HEK293 (cell line): ENCODE results near the gene DNAJC22.

Experiments used
- AEBP2 ChIP-seq: fragments of 450-650 bp; formaldehyde crosslinking; IDR thresholded peaks from 2 replicates; pipeline ENCODE4 v1.5.1; 2016; ENCODE audit warnings: missing biosample characterization, missing genetic modification characterization, borderline replicate concordance
- BCL6B ChIP-seq: fragments of 450-650 bp; formaldehyde crosslinking; IDR thresholded peaks from 2 replicates; pipeline ENCODE4 v1.5.1; 2017; ENCODE audit warnings: missing biosample characterization, missing genetic modification characterization
- GLI2 ChIP-seq: fragments of 450-650 bp; formaldehyde crosslinking; IDR thresholded peaks from 2 replicates; pipeline ENCODE4; 2017; ENCODE audit warnings: missing biosample characterization, missing genetic modification characterization, low read depth, borderline replicate concordance
- MYNN ChIP-seq: fragments of 450-650 bp; formaldehyde crosslinking; IDR thresholded peaks from 2 replicates; pipeline ENCODE4 v1.5.1; 2016; ENCODE audit warnings: missing biosample characterization, missing genetic modification characterization, borderline replicate concordance
- MZF1 ChIP-seq: fragments of 450-650 bp; formaldehyde crosslinking; IDR thresholded peaks from 2 replicates; pipeline ENCODE4 v1.5.1; 2017; ENCODE audit warnings: missing biosample characterization, missing genetic modification characterization, borderline replicate concordance
- REST ChIP-seq: fragments of 450-650 bp; formaldehyde crosslinking; IDR thresholded peaks from 2 replicates; pipeline ENCODE4 v1.5.1; 2016; ENCODE audit warnings: missing biosample characterization, missing genetic modification characterization
- SP7 ChIP-seq: fragments of 450-650 bp; formaldehyde crosslinking; IDR thresholded peaks from 2 replicates; pipeline ENCODE4 v1.5.1; 2016; ENCODE audit warnings: missing biosample characterization, missing genetic modification characterization
- TSHZ1 ChIP-seq: fragments of 450-650 bp; formaldehyde crosslinking; IDR thresholded peaks from 2 replicates; pipeline ENCODE4 v1.5.1; 2016; ENCODE audit warnings: missing biosample characterization, missing genetic modification characterization, borderline replicate concordance
- ZBTB1 ChIP-seq: fragments of 450-650 bp; formaldehyde crosslinking; IDR thresholded peaks from 2 replicates; pipeline ENCODE4 v1.5.1; 2016; ENCODE audit warnings: missing biosample characterization, missing genetic modification characterization
- ZBTB6 ChIP-seq: fragments of 450-650 bp; formaldehyde crosslinking; IDR thresholded peaks from 2 replicates; pipeline ENCODE4 v1.5.1; 2017; ENCODE audit warnings: missing biosample characterization, missing genetic modification characterization
- ZFP3 ChIP-seq: fragments of 450-650 bp; formaldehyde crosslinking; IDR thresholded peaks from 2 replicates; pipeline ENCODE4 v1.5.1; 2016; ENCODE audit warnings: low read depth, missing biosample characterization, missing genetic modification characterization
- ZFP37 ChIP-seq: fragments of 450-650 bp; formaldehyde crosslinking; IDR thresholded peaks from 2 replicates; pipeline ENCODE4 v1.5.1; 2016; ENCODE audit warnings: missing biosample characterization, missing genetic modification characterization
- ZNF138 ChIP-seq: fragments of 450-650 bp; formaldehyde crosslinking; IDR thresholded peaks from 2 replicates; pipeline ENCODE4 v1.5.1; 2016; ENCODE audit warnings: missing biosample characterization, missing genetic modification characterization, borderline replicate concordance
- ZNF155 ChIP-seq: fragments of 450-650 bp; formaldehyde crosslinking; IDR thresholded peaks from 2 replicates; pipeline ENCODE4 v1.5.1; 2016; ENCODE audit warnings: missing biosample characterization, missing genetic modification characterization
- ZNF202 ChIP-seq: fragments of 450-650 bp; formaldehyde crosslinking; IDR thresholded peaks from 2 replicates; pipeline ENCODE4 v1.5.1; 2016; ENCODE audit warnings: missing biosample characterization, missing genetic modification characterization, borderline replicate concordance
- ZNF266 ChIP-seq: fragments of 450-650 bp; formaldehyde crosslinking; IDR thresholded peaks from 2 replicates; pipeline ENCODE4 v1.5.1; 2016; ENCODE audit warnings: missing biosample characterization, missing genetic modification characterization, low read depth
- ZNF391 ChIP-seq: fragments of 450-650 bp; formaldehyde crosslinking; IDR thresholded peaks from 2 replicates; pipeline ENCODE4 v1.5.1; 2016; ENCODE audit warnings: low read depth, missing biosample characterization, missing genetic modification characterization, borderline replicate concordance
- ZNF404 ChIP-seq: fragments of 450-650 bp; formaldehyde crosslinking; IDR thresholded peaks from 2 replicates; pipeline ENCODE4 v1.5.1; 2017; ENCODE audit warnings: missing biosample characterization, missing genetic modification characterization
- ZNF488 ChIP-seq: fragments of 450-650 bp; formaldehyde crosslinking; IDR thresholded peaks from 2 replicates; pipeline ENCODE4 v1.5.1; 2016; ENCODE audit warnings: missing biosample characterization, missing genetic modification characterization
- ZNF560 ChIP-seq: fragments of 450-650 bp; formaldehyde crosslinking; IDR thresholded peaks from 2 replicates; pipeline ENCODE4 v1.5.1; 2017; ENCODE audit warnings: missing biosample characterization, missing genetic modification characterization, borderline replicate concordance
- ZNF629 ChIP-seq: fragments of 450-650 bp; formaldehyde crosslinking; IDR thresholded peaks from 2 replicates; pipeline ENCODE4 v1.5.1; 2017; ENCODE audit warnings: missing biosample characterization, missing genetic modification characterization
- ZNF664 ChIP-seq: fragments of 450-650 bp; formaldehyde crosslinking; IDR thresholded peaks from 2 replicates; pipeline ENCODE4 v1.5.1; 2016; ENCODE audit warnings: missing biosample characterization, missing genetic modification characterization
- ZNF704 ChIP-seq: fragments of 450-650 bp; formaldehyde crosslinking; IDR thresholded peaks from 2 replicates; pipeline ENCODE4 v1.5.1; 2016; ENCODE audit warnings: missing biosample characterization, missing genetic modification characterization
- ZNF776 ChIP-seq: fragments of 450-650 bp; formaldehyde crosslinking; IDR thresholded peaks from 2 replicates; pipeline ENCODE4 v1.5.0; 2017; ENCODE audit warnings: missing biosample characterization, missing genetic modification characterization, borderline replicate concordance

Gene DNAJC22

GRCh38 chr12:49352351-49352750 lies 5.7 kb downstream of the DNAJC22 start (continued):
- no peak for TF ChIP-seq ZNF488 (tag by site-specific recombination)
- peak; percentile 44; the same call in 1 of the 2 replicates for TF ChIP-seq ZNF664 (tag by site-specific recombination)
- peak; percentile 49; the same call in 1 of the 2 replicates for TF ChIP-seq ZNF704
- no peak for TF ChIP-seq SP7 (tag by site-specific recombination)
- TF ChIP-seq ZFP37 (tag by site-specific recombination), result no peak
- TF ChIP-seq ZBTB6 (tag by site-specific recombination), result no peak
- 0 out of 2 replicates have a peak, but pooled peaks have one; percentile 35 for TF ChIP-seq ZBTB1 (tag by site-specific recombination)
- peak; percentile 33; the same call in 1 of the 2 replicates for TF ChIP-seq ZNF629 (tag by site-specific recombination)
- no peak; the same call in 1 of the 2 replicates for TF ChIP-seq MZF1 (tag by site-specific recombination)
- peak; percentile 57 for TF ChIP-seq ZNF266 (tag by site-specific recombination)
- TF ChIP-seq ZNF776 (tag by site-specific recombination), result no peak
- peak; percentile 32; the same call in 1 of the 2 replicates for TF ChIP-seq TSHZ1 (tag by site-specific recombination)
- peak; percentile 57; the same call in 1 of the 2 replicates for TF ChIP-seq REST
- TF ChIP-seq ZNF391 (tag by site-specific recombination), result no peak
- 0 out of 2 replicates have a peak, but pooled peaks have one; percentile 65 for TF ChIP-seq ZNF202 (tag by site-specific recombination)
- TF ChIP-seq ZFP3, result 0 out of 2 replicates have a peak, but pooled peaks have one; percentile 16
- no peak for TF ChIP-seq BCL6B
- peak; percentile 52; the same call in 1 of the 2 replicates for TF ChIP-seq GLI2
- peak; percentile 42; the same call in 1 of the 2 replicates for TF ChIP-seq ZNF138 (tag by site-specific recombination)
- TF ChIP-seq ZNF404 (tag by site-specific recombination), result peak; percentile 77; the same call in 1 of the 2 replicates
- TF ChIP-seq ZNF560 (tag by site-specific recombination), result peak; percentile 64; the same call in 1 of the 2 replicates
- TF ChIP-seq AEBP2 (tag by site-specific recombination), result 0 out of 2 replicates have a peak, but pooled peaks have one; percentile 12
- TF ChIP-seq ZNF155 (tag by site-specific recombination), result no peak
- peak; percentile 31; the same call in 1 of the 2 replicates for TF ChIP-seq MYNN (tag by site-specific recombination)
